DND-41 (cell line): Measurements from ENCODE around the gene NEK7.

Source experiments
- EZH2 ChIP-seq: IDR thresholded peaks from 3 replicates; pipeline ENCODE4 v1.6.1; 2012; ENCODE audit warnings: borderline replicate concordance, low read depth, mild to moderate bottlenecking, moderate library complexity, low read length, inconsistent platforms; ENCODE audit not compliant: severe bottlenecking
- TF ChIP-seq, protein P1 (sequence below): IDR thresholded peaks from 2 replicates; pipeline ENCODE4 v1.5.1; 2012; ENCODE audit warnings: borderline replicate concordance, low read length, moderate library complexity, mild to moderate bottlenecking; ENCODE audit not compliant: poor library complexity, severe bottlenecking; ENCODE audit errors: extremely low read depth

GRCh38 chr1:198203434-198203833, 46.6 kb downstream of the NEK7 start:
- no peak for TF ChIP-seq EZH2
- TF ChIP-seq, protein P1, sequence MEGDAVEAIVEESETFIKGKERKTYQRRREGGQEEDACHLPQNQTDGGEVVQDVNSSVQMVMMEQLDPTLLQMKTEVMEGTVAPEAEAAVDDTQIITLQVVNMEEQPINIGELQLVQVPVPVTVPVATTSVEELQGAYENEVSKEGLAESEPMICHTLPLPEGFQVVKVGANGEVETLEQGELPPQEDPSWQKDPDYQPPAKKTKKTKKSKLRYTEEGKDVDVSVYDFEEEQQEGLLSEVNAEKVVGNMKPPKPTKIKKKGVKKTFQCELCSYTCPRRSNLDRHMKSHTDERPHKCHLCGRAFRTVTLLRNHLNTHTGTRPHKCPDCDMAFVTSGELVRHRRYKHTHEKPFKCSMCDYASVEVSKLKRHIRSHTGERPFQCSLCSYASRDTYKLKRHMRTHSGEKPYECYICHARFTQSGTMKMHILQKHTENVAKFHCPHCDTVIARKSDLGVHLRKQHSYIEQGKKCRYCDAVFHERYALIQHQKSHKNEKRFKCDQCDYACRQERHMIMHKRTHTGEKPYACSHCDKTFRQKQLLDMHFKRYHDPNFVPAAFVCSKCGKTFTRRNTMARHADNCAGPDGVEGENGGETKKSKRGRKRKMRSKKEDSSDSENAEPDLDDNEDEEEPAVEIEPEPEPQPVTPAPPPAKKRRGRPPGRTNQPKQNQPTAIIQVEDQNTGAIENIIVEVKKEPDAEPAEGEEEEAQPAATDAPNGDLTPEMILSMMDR: no peak
